Dermis blood vessel endothelial cell (primary cell): Measurements from ENCODE around the gene SCGB2A2. TPM values are rescaled to one million over a fixed set of nuclear protein-coding genes. Genes with fewer than 3 reads are reported as not detected.

ENCODE experiments used
- DNase-seq: peaks from one replicate; pipeline ENCODE4 v3.0.0; 2010
- total RNA-seq: library from RNA; depleted of rRNA; stranded (reverse); fragments of >200 nt; gene quantifications from 2 replicates; pipeline ENCODE4 v1.2.3, GENCODE V29; 2014

SCGB2A2 gene
- total RNA-seq, 1 donor from 2014 or later = not detected

DNA sequence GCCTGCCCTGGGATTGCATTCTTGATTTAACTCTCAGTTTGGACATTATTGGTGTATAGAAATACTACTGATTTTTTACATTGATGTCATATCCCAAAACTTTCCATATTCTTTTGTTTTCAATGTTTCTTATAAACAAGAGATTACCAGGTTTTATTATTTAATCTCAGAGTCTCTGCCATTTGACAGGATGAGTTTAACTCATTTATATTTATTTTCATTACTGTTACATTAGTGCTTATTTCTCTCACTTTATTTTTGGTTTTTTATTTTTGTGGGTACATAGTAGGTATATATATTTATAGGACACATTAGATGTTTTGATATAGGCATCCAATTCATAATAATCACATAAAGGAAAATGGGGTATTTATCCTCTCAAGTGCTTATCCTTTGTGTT is 38.0 kb downstream of the SCGB2A2 start:
- DNase-seq = no peak

DNA sequence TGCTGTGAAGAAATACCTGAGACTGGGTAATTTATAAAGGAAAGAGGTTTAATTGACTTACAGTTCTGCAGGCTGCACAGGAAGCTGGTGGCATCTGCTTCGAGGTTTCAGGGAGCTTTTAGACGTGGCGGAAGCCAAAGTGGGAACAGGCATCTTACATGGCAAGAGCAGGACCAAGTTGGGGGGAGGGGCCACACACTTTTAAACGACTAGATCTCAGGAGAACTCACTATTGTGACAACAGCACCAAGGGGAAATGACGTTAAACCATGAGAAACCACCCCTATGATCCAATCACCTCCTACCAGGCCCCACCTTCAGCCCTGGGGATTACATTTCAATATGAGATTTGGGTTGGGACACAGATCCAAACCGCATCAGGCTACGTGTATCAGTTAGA is 40.0 kb downstream of the SCGB2A2 start:
- DNase-seq = no peak

DNA sequence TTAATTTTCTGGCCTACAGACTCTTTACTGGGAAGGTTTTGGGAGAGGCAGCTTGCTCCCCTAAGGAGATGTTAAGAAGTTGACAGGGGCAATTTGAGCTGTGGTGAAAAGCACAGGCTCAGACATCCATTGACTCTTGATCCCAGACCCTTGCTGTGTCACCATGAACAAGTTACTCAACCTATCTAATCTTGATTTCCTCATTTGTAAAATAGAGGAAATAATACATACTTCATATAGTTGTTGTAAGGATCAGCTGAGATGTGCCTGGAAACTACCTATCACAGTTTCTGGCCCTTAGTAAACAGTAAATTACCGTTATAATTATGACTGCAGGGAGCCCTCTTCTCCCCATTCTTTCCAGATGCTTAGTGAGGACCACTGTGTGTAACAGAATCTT is 45.5 kb downstream of the SCGB2A2 start:
- DNase-seq = no peak

- no peak for DNase-seq
Measured at GRCh38 chr11:62322524-62322923, 52.6 kb downstream of the SCGB2A2 start.

Other genes with a start within 250 kb of the SCGB2A2 start
- gene INCENP, start 146.1 kb upstream of the SCGB2A2 start, total RNA-seq = 17.0 and 51.2 TPM in 2 replicates
- gene SCGB1D1, start 79.9 kb upstream of the SCGB2A2 start, total RNA-seq = not detected in 2 replicates
- gene SCGB2A1, start 61.5 kb upstream of the SCGB2A2 start, total RNA-seq = not detected in 2 replicates
- not detected in 2 replicates for gene SCGB1D2, start 27.9 kb upstream of the SCGB2A2 start, total RNA-seq
- gene SCGB1D4, start 28.9 kb downstream of the SCGB2A2 start, total RNA-seq = not detected in 2 replicates
- 27.4 and 40.3 TPM in 2 replicates for gene ASRGL1, start 67.3 kb downstream of the SCGB2A2 start, total RNA-seq
- not detected in 2 replicates for gene SCGB1A1, start 148.9 kb downstream of the SCGB2A2 start, total RNA-seq